CD4-positive, alpha-beta T cell treated with Interferon gamma for 1 hour (primary cell): ENCODE measurements around the gene ABCA1.

Experiments
- DNase-seq: peaks from one replicate; pipeline ENCODE4 v3.0.0-alpha.2; 2020

The ABCA1 gene

GRCh38 chr9:104835161-104835560 lies 92.8 kb downstream of the ABCA1 start:
- DNase-seq = no peak

- DNase-seq = no peak
These were observed 94.3 kb downstream of the ABCA1 start for GRCh38 chr9:104833696-104834095.

GRCh38 chr9:104831681-104832080 lies 96.3 kb downstream of the ABCA1 start:
- no peak for DNase-seq

- no peak for DNase-seq
These were observed 101.0 kb downstream of the ABCA1 start for GRCh38 chr9:104826911-104827310.

- DNase-seq = no peak
These were observed 101.7 kb downstream of the ABCA1 start for GRCh38 chr9:104826079-104826775.

GRCh38 chr9:104820336-104820735 lies 107.6 kb downstream of the ABCA1 start:
- no peak for DNase-seq

- no peak for DNase-seq
These were observed 108.9 kb downstream of the ABCA1 start for GRCh38 chr9:104819033-104819432.

GRCh38 chr9:104817437-104817836 lies 110.5 kb downstream of the ABCA1 start:
- DNase-seq = no peak

- DNase-seq = no peak
These were observed 111.9 kb downstream of the ABCA1 start for GRCh38 chr9:104815851-104816565.

- DNase-seq = no peak
These were observed 117.3 kb downstream of the ABCA1 start for GRCh38 chr9:104810421-104811339.

- DNase-seq = no peak
These were observed 119.8 kb downstream of the ABCA1 start for GRCh38 chr9:104808035-104808614.

- DNase-seq = no peak
These were observed 122.5 kb downstream of the ABCA1 start for GRCh38 chr9:104805441-104805840.

- DNase-seq = no peak
These were observed 125.0 kb downstream of the ABCA1 start for GRCh38 chr9:104802906-104803305.

- DNase-seq = no peak
These were observed 125.8 kb downstream of the ABCA1 start for GRCh38 chr9:104802110-104802509.

- no peak for DNase-seq
These were observed 127.7 kb downstream of the ABCA1 start for GRCh38 chr9:104800068-104800785.

GRCh38 chr9:104798209-104798995 lies 129.6 kb downstream of the ABCA1 start:
- no peak for DNase-seq

GRCh38 chr9:104795857-104796256 lies 132.1 kb downstream of the ABCA1 start:
- DNase-seq = no peak

- no peak for DNase-seq
These were observed 132.9 kb downstream of the ABCA1 start for GRCh38 chr9:104795082-104795481.

- no peak for DNase-seq
These were observed 133.9 kb downstream of the ABCA1 start for GRCh38 chr9:104794070-104794469.

GRCh38 chr9:104788251-104788650 lies 139.7 kb downstream of the ABCA1 start:
- no peak for DNase-seq

GRCh38 chr9:104787306-104788015 lies 140.5 kb downstream of the ABCA1 start:
- DNase-seq = no peak
